PFSK-1 (cell line): ENCODE data around the gene MARCHF2.

Source experiments
- FOXP2 ChIP-seq: optimal IDR thresholded peaks from 2 replicates; pipeline ENCODE3; 2011; ENCODE audit warnings: borderline replicate concordance, control low read depth, inconsistent platforms; ENCODE audit not compliant: insufficient read depth; ENCODE audit errors: extremely low read length, extremely low read depth
- POLR2AphosphoS5 ChIP-seq: IDR thresholded peaks from 2 replicates; pipeline ENCODE4 v1.6.1; 2012; ENCODE audit warnings: low read depth, mild to moderate bottlenecking, control low read depth, low read length, moderate library complexity
- SIN3A ChIP-seq: IDR thresholded peaks from 2 replicates; pipeline ENCODE4 v1.6.1; 2012; ENCODE audit warnings: mild to moderate bottlenecking, low read length, moderate library complexity, borderline replicate concordance; ENCODE audit not compliant: insufficient read depth
- TAF1 ChIP-seq: IDR thresholded peaks from 2 replicates; pipeline ENCODE4 v1.6.1; 2012; ENCODE audit warnings: low read length, control low read depth, borderline replicate concordance; ENCODE audit not compliant: insufficient read depth
- TF ChIP-seq, protein P1 (sequence below), 2 experiments: IDR thresholded peaks; 2 replicates each; pipeline versions ENCODE4 v1.6.1 to v1.8.0; 2011 to 2012; ENCODE audit warnings: low read depth in 2 of 2, low read length in 2 of 2, control low read depth in 1 of 2, inconsistent platforms in 1 of 2, mild to moderate bottlenecking in 1 of 2, moderate library complexity in 1 of 2; ENCODE audit not compliant: insufficient read depth in 1 of 2

DNA sequence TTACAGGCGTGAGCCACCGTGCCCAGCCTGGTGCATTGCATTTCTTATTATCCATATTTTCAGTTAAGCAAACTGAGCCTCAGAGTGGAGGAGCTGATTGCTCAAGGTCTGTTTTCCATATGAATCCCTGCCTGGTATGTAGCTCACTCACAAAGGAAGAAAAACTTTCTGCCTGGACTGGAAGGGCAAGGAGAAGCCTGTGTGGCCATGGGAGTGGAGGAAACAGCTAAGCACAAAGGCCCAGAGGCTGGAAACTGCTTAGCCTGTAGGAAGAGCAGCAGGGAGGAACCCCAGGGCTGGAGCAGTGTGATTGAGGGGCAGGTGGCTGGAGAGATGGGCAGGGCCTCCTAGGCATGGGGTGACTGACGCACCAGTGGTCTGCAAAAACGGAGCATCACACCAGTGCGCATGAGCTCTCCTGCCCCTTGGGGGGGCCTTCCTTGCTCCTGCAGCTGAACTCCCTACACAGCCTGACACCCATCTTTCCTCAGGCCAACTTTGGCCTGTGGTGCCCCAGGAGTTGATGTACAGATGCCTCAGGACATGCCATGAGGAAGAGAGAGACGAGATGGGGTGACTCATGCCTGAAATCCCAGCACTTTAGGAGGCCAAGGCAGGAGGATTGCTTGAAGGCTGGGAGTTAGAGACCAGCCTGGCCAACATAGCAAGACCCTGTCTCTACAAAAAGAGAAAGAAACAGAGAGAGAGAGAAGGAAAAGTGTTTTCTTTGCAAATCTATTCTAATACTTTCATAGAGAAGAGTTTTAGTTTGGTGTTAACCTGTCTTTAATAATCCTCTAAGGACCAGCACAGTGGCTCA lies 28.8 kb downstream of the MARCHF2 start:
- TF ChIP-seq SIN3A (no peak), TAF1 (no peak), POLR2AphosphoS5 (no peak), FOXP2 (no peak)
- TF ChIP-seq, protein P1, sequence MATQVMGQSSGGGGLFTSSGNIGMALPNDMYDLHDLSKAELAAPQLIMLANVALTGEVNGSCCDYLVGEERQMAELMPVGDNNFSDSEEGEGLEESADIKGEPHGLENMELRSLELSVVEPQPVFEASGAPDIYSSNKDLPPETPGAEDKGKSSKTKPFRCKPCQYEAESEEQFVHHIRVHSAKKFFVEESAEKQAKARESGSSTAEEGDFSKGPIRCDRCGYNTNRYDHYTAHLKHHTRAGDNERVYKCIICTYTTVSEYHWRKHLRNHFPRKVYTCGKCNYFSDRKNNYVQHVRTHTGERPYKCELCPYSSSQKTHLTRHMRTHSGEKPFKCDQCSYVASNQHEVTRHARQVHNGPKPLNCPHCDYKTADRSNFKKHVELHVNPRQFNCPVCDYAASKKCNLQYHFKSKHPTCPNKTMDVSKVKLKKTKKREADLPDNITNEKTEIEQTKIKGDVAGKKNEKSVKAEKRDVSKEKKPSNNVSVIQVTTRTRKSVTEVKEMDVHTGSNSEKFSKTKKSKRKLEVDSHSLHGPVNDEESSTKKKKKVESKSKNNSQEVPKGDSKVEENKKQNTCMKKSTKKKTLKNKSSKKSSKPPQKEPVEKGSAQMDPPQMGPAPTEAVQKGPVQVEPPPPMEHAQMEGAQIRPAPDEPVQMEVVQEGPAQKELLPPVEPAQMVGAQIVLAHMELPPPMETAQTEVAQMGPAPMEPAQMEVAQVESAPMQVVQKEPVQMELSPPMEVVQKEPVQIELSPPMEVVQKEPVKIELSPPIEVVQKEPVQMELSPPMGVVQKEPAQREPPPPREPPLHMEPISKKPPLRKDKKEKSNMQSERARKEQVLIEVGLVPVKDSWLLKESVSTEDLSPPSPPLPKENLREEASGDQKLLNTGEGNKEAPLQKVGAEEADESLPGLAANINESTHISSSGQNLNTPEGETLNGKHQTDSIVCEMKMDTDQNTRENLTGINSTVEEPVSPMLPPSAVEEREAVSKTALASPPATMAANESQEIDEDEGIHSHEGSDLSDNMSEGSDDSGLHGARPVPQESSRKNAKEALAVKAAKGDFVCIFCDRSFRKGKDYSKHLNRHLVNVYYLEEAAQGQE (IDR thresholded peaks at IDR 0.05; ENCODE audit: insufficient read depth in 1 of 2, low read depth in 2 of 2, low read length in 2 of 2), result no peak
